MM.1S (cell line): Measurements from ENCODE around the gene TBX18.

Experiments
- CTCF ChIP-seq: fragments of 300-600 bp; sonication (generic); IDR thresholded peaks from 2 replicates; pipeline ENCODE4 v1.5.1; 2016; ENCODE audit warnings: antibody characterized with exemption, low read length, mixed read lengths
- EZH2 ChIP-seq: fragments of 300-600 bp; sonication (generic); optimal IDR thresholded peaks from 2 replicates; pipeline ENCODE3; 2017; ENCODE audit warnings: low read depth, mild to moderate bottlenecking, antibody characterized with exemption, low read length, mixed read lengths

- no peak for TF ChIP-seq CTCF
- no peak for TF ChIP-seq EZH2
Observed at GRCh38 chr6:84667252-84668213, 96.9 kb downstream of the TBX18 start.
